ENCODE data around the gene OCEL1. TPM values are rescaled to one million over a fixed set of nuclear protein-coding genes. Genes with fewer than 3 reads are reported as not detected.

OCEL1 gene
- total and polyA plus RNA-seq, 2 donors (not counting 1 experiment from before 2014, with no cell fraction given), result 28.5 to 30.5 TPM

- Mint-ChIP-seq H3K9me3 (ENCODE audit: insufficient read depth) (no peaks in the 10 kb centered on the region), H3K4me3 (peak within 1 kb of the TSS; percentile 84), H3K4me1 (peaks cover 18% of the 10 kb centered on the region), H3K27me3 (no peaks in the 10 kb centered on the region), H3K27ac (peak within 1 kb of the TSS; percentile 86)
- peak within 1 kb of the TSS; percentile 56 to 67 for H3K27ac ChIP-seq (ENCODE audit: low read length in 2 of 2)
- H2AFZ ChIP-seq (ENCODE audit: insufficient read depth, low read depth, low read length, poor library complexity, severe bottlenecking), result peak within 1 kb of the TSS; percentile 86
- intact Hi-C loops (cut with micrococcal nuclease), result loop anchor here (1.0 to 2.0 kb wide), 8 partner anchors 38 to 202 kb away; partner anchors contain the start of genes DDA1, GTPBP3, HAUS8 and MRPL34
- peaks cover 19% of the 10 kb centered on the region for H3K79me2 ChIP-seq (ENCODE audit: control insufficient read depth, insufficient read depth, low read length)
- H3K9ac ChIP-seq (ENCODE audit: low read length), result peak within 1 kb of the TSS; percentile 75
- under 1% methylated on average over 20 of the region's 27 CpGs for WGBS (ENCODE audit: insufficient coverage)
- H4K20me1 ChIP-seq (ENCODE audit: control insufficient read depth, insufficient read depth, low read length, poor library complexity, severe bottlenecking), result no peaks in the 10 kb centered on the region
- H3K4me2 ChIP-seq (replicated peaks; ENCODE audit: low read depth, low read length, poor library complexity, severe bottlenecking), result peak within 1 kb of the TSS; percentile 85
- H3K9me3 ChIP-seq (ENCODE audit: control extremely low read depth in 1 of 3, control insufficient read depth in 2 of 3, insufficient read depth in 1 of 3, low read length in 2 of 3), result no peaks in the 10 kb centered on the region
- CTCF ChIA-PET, result interaction anchor here (0.6 to 4.9 kb wide), 15 partner anchors 8 to 1632 kb away, joined by 3 to 52 read pairs (median 4); partner anchors contain the start of genes ABHD8, ANKLE1, HAUS8 and MRPL34
- H3K4me1 ChIP-seq (ENCODE audit: control insufficient read depth in 2 of 2, insufficient read depth in 2 of 2, low read length in 2 of 2), result peaks cover 6 to 24% of the 10 kb centered on the region in 2 donors
- ATAC-seq (ENCODE audit: low read depth), result peak; percentile 89
- peak within 1 kb of the TSS; percentile 76 to 95 (median 87) for H3K4me3 ChIP-seq (ENCODE audit: control extremely low read depth in 1 of 5, extremely low read depth in 1 of 5, insufficient read depth in 1 of 5, low read depth in 2 of 5, low read length in 4 of 5)
- peak; percentile 100 for TF ChIP-seq EZH2 (IDR thresholded peaks at IDR 0.05; ENCODE audit: borderline replicate concordance, insufficient read depth, low read depth, low read length, poor library complexity, severe bottlenecking)
- TF ChIP-seq CTCF (IDR thresholded peaks at IDR 0.05), result no peak
- POLR2A ChIA-PET, result interaction anchor here (0.6 to 1.9 kb wide), 12 partner anchors 12 to 1966 kb away, joined by 3 to 12 read pairs (median 5); partner anchors contain the start of genes DDA1, MRPL34, OCEL1 and USE1
- no peaks in the 10 kb centered on the region for H3K27me3 ChIP-seq (replicated peaks in 1 of 4; ENCODE audit: control extremely low read depth in 1 of 4, control insufficient read depth in 3 of 4, insufficient read depth in 4 of 4, low read length in 3 of 4)
- peak; percentile 98 for DNase-seq
- H3K36me3 ChIP-seq (replicated peaks in 1 of 2; ENCODE audit: control extremely low read depth in 1 of 2, control insufficient read depth in 1 of 2, extremely low read depth in 1 of 2, insufficient read depth in 2 of 2, low read length in 1 of 2), result peaks cover 0 to 20% of the 10 kb centered on the region in 2 experiments
Measured at GRCh38 chr19:17266975-17267788, 41.2 kb downstream of the OCEL1 start, which contains the start of gene BABAM1. TSS of gene BABAM1 (plus strand) at chr19:17267443. CDS start at chr19:17268807, 1,364 bp downstream.

All from B cell (primary cell).